Neural cell (in vitro differentiated cells): Measurements from ENCODE around the gene GRHL3. TPM values are rescaled to one million over a fixed set of nuclear protein-coding genes. Genes with fewer than 3 reads are reported as not detected.

ENCODE experiments used
- polyA plus RNA-seq: library from polyadenylated mRNA; depleted of rRNA; stranded (reverse); fragments of >200 nt; gene quantifications from 2 replicates; pipeline ENCODE4 v1.2.3, GENCODE V29; 2014

Gene GRHL3
- polyA plus RNA-seq, 1 donor from 2014 or later = not detected

Other genes with a start within 250 kb of the GRHL3 start
- gene MYOM3, start 207.2 kb upstream of the GRHL3 start, polyA plus RNA-seq = not detected in 2 replicates
- not detected in 2 replicates for gene IL22RA1, start 176.2 kb upstream of the GRHL3 start, polyA plus RNA-seq
- 0.16 and 0.32 TPM in 2 replicates for gene IFNLR1, start 132.1 kb upstream of the GRHL3 start, polyA plus RNA-seq
- gene STPG1, start 94.4 kb downstream of the GRHL3 start, polyA plus RNA-seq = 0.89 and 2.2 TPM in 2 replicates
- 9.6 and 11.6 TPM in 2 replicates for gene NIPAL3, start 96.4 kb downstream of the GRHL3 start, polyA plus RNA-seq
- gene RCAN3, start 183.5 kb downstream of the GRHL3 start, polyA plus RNA-seq = 27.8 and 31.4 TPM in 2 replicates
- gene NCMAP, start 236.7 kb downstream of the GRHL3 start, polyA plus RNA-seq = not detected in 2 replicates